ENCODE data around the gene OPCML. TPM values are rescaled to one million over a fixed set of nuclear protein-coding genes. Genes with fewer than 3 reads are reported as not detected.

The OPCML gene
- total RNA-seq, 2 donors from 2014 or later, result 0.34 TPM; not detected in 1

DNA sequence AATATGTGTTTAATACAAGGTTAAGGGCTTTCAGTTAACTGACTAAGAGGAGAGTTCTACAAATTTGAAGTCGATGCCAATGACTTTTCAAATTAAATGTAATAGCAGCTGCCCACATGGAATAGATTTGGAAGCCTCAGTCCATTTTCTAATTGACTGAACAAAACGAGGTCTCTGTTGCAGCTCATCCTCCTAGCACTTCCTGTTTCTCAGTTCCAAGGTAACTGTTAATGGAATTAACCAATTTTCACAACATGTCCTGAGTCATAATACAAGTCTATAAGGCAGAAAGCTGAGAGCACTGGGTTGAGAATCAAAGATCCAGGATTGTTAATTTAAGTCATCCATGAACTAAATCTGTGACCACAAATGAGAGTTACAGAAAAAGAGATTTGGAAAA, 177.2 kb downstream of the OPCML start:
- Histone ChIP-seq H3K27ac (no peak overlapping the region), H3K9me3 (no peaks in the 10 kb centered on the region), H3K27me3 (replicated peaks; ENCODE audit: insufficient read depth) (no peaks in the 10 kb centered on the region), H3K4me1 (replicated peaks) (no peaks in the 10 kb centered on the region), H3K36me3 (no peaks in the 10 kb centered on the region), H3K4me3 (no peak overlapping the region)
- intact Hi-C loops (cut with DNase I), result no loop called here
- DNase-seq (ENCODE audit: low spot score), result no peak
- WGBS, result 29% methylated on average over 2 of the region's 2 CpGs
- no peak for TF ChIP-seq POLR2AphosphoS5 (IDR thresholded peaks at IDR 0.05)
- TF ChIP-seq, protein P1, sequence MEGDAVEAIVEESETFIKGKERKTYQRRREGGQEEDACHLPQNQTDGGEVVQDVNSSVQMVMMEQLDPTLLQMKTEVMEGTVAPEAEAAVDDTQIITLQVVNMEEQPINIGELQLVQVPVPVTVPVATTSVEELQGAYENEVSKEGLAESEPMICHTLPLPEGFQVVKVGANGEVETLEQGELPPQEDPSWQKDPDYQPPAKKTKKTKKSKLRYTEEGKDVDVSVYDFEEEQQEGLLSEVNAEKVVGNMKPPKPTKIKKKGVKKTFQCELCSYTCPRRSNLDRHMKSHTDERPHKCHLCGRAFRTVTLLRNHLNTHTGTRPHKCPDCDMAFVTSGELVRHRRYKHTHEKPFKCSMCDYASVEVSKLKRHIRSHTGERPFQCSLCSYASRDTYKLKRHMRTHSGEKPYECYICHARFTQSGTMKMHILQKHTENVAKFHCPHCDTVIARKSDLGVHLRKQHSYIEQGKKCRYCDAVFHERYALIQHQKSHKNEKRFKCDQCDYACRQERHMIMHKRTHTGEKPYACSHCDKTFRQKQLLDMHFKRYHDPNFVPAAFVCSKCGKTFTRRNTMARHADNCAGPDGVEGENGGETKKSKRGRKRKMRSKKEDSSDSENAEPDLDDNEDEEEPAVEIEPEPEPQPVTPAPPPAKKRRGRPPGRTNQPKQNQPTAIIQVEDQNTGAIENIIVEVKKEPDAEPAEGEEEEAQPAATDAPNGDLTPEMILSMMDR (IDR thresholded peaks at IDR 0.05), result no peak
- no peak for TF ChIP-seq POLR2A (IDR thresholded peaks at IDR 0.05)

DNA sequence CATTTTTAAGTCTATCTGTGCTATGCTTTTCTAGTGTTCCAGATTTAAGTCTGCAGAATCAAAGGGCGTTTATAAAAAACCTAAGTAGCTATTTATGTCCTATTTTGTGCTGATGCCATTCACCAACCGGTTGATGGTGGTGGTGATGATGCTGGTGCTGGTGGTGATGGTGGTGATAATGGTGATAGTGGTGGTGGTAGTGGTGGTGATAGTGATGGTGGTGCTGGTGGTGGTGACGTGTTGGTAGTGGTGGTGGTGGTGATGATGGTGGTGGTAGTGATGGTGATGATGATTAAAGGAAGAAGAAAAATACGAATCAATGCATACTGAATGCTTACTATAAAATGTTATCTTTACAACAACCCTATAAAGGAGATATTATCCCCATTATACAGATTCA, 178.2 kb downstream of the OPCML start:
- 80% methylated on average over 4 of the region's 4 CpGs for WGBS
- intact Hi-C loops (cut with DNase I), result no loop called here
- Histone ChIP-seq H3K9me3 (no peaks in the 10 kb centered on the region), H3K4me3 (no peak overlapping the region), H3K36me3 (no peaks in the 10 kb centered on the region), H3K27me3 (replicated peaks; ENCODE audit: insufficient read depth) (no peaks in the 10 kb centered on the region), H3K27ac (no peak overlapping the region), H3K4me1 (replicated peaks) (no peaks in the 10 kb centered on the region)
- TF ChIP-seq, protein P1 (IDR thresholded peaks at IDR 0.05), result no peak
- TF ChIP-seq POLR2A (IDR thresholded peaks at IDR 0.05), result no peak
- no peak for TF ChIP-seq POLR2AphosphoS5 (IDR thresholded peaks at IDR 0.05)
- no peak for DNase-seq (ENCODE audit: low spot score)

DNA sequence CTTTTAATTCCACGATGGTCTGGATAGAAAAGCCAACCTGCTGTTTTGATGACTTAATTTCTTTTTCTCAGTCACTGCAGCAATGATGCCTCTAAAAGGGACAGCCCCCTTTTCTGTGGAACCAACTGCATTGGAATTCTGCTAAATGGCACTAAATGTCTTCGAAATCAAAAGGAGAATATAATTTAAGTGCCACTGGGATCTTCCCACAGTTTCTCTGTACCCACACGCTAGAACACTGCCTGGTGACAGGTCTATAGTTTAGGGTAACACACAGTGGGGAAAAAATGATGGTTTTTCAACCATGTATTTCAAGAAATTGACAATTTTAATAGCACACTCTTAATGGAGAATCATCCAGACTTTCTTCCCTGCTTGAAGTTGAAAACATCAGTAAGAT, 182.3 kb downstream of the OPCML start:
- intact Hi-C loops (cut with DNase I), result no loop called here
- WGBS, result 69% methylated on average over 3 of the region's 3 CpGs
- DNase-seq (ENCODE audit: low spot score), result no peak
- H3K4me1 ChIP-seq (replicated peaks), result no peaks in the 10 kb centered on the region
- TF ChIP-seq POLR2AphosphoS5 (IDR thresholded peaks at IDR 0.05) (no peak), POLR2A (IDR thresholded peaks at IDR 0.05) (no peak)
- TF ChIP-seq, protein P1 (IDR thresholded peaks at IDR 0.05), result no peak
- no peak overlapping the region for H3K27ac ChIP-seq
- H3K36me3 ChIP-seq, result no peaks in the 10 kb centered on the region
- H3K9me3 ChIP-seq, result no peaks in the 10 kb centered on the region
- H3K27me3 ChIP-seq (replicated peaks; ENCODE audit: insufficient read depth), result no peaks in the 10 kb centered on the region
- H3K4me3 ChIP-seq, result no peak overlapping the region

DNA sequence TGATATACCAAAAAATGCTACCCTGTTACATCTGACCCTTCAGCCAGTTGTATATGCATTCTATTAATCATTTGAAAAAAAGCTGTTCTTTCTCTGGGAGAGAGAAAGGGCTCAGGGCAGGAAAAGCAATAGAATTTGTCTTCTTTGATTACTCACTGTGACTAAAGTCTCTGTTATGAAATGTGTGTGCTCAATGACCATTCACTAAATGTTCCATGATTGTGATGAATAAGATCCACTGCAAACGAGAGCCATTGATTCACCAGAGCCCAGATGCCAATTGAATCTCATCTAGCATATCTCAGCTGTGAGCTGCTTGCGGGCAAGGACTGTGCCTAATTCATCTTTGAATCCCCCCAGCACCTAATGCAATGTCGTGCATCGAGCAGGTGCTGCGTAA, 184.3 kb downstream of the OPCML start:
- no peaks in the 10 kb centered on the region for H3K36me3 ChIP-seq
- no peak for TF ChIP-seq POLR2A (IDR thresholded peaks at IDR 0.05)
- TF ChIP-seq, protein P1 (IDR thresholded peaks at IDR 0.05), result no peak
- TF ChIP-seq POLR2AphosphoS5 (IDR thresholded peaks at IDR 0.05), result no peak
- DNase-seq (ENCODE audit: low spot score), result no peak
- intact Hi-C loops (cut with DNase I), result no loop called here
- H3K27ac ChIP-seq, result no peak overlapping the region
- no peak overlapping the region for H3K4me3 ChIP-seq
- 74% methylated on average over 5 of the region's 5 CpGs for WGBS
- H3K4me1 ChIP-seq (replicated peaks), result no peaks in the 10 kb centered on the region
- no peaks in the 10 kb centered on the region for H3K9me3 ChIP-seq
- no peaks in the 10 kb centered on the region for H3K27me3 ChIP-seq (replicated peaks; ENCODE audit: insufficient read depth)

DNA sequence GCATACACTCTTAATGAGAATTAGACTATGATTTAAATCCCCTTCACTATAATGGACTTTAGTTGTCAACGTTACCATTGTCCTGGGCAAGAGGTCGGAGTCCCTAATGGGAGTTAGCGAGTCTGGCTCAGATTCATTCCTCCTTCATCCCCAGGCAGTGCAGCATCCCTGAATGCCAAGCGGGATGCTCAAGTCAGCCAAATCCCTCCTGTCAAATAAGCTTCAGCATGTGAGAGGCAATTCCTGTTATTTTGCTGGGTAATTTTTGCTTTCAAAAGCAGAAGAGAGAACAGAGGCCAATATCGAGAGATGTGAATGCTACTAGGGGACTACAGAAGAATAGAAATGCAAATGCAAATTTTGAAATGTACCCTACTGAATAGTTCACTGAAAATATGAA, 186.2 kb downstream of the OPCML start:
- TF ChIP-seq POLR2AphosphoS5 (IDR thresholded peaks at IDR 0.05) (no peak), POLR2A (IDR thresholded peaks at IDR 0.05) (no peak)
- TF ChIP-seq, protein P1 (IDR thresholded peaks at IDR 0.05), result no peak
- H3K36me3 ChIP-seq, result no peaks in the 10 kb centered on the region
- no peak for DNase-seq (ENCODE audit: low spot score)
- H3K4me3 ChIP-seq, result no peak overlapping the region
- 90% methylated on average over 5 of the region's 5 CpGs for WGBS
- no peaks in the 10 kb centered on the region for H3K4me1 ChIP-seq (replicated peaks)
- no peaks in the 10 kb centered on the region for H3K27me3 ChIP-seq (replicated peaks; ENCODE audit: insufficient read depth)
- intact Hi-C loops (cut with DNase I), result no loop called here
- no peaks in the 10 kb centered on the region for H3K9me3 ChIP-seq
- H3K27ac ChIP-seq, result no peak overlapping the region

All from prostate gland (tissue), 2 donors.